CD8-positive, alpha-beta memory T cell (primary cell): ENCODE measurements around the gene DUSP23. TPM values are rescaled to one million over a fixed set of nuclear protein-coding genes. Genes with fewer than 3 reads are reported as not detected.

ENCODE experiments used
- CTCF ChIA-PET: fragments of 350-600 bp; sonication (Branson Sonifier 250); formaldehyde crosslinking; loops from one replicate; lab custom pipeline; 2021; ENCODE audit warnings: antibody characterized with exemption; lab: Charles Lee
- POLR2A ChIA-PET: fragments of 350-600 bp; sonication (Branson Sonifier 250); formaldehyde crosslinking; loops from one replicate; lab custom pipeline; 2021; ENCODE audit warnings: antibody characterized with exemption; lab: Charles Lee
- DNase-seq, 5 donors: peaks; one replicate each; pipeline versions ENCODE4 v3.0.0 to v3.0.0-alpha.2; 2020 to 2022; ENCODE audit warnings: mixed read lengths in 1 of 5
- H3K27ac ChIP-seq: one replicate; pipeline ENCODE4 v1.7.0; 2013; ENCODE audit warnings: low read depth, mild to moderate bottlenecking, low read length, moderate library complexity
- H3K27me3 ChIP-seq: 2 replicates; pipeline ENCODE4 v1.7.0; 2013; ENCODE audit warnings: low read length, mild to moderate bottlenecking; ENCODE audit not compliant: insufficient read depth, poor library complexity, severe bottlenecking
- H3K36me3 ChIP-seq: 2 replicates; pipeline ENCODE4 v1.7.0; 2013; ENCODE audit warnings: mild to moderate bottlenecking, low read length, moderate library complexity; ENCODE audit not compliant: insufficient read depth
- H3K4me1 ChIP-seq: 2 replicates; pipeline ENCODE4 v1.7.0; 2013; ENCODE audit warnings: mild to moderate bottlenecking, low read length, moderate library complexity; ENCODE audit not compliant: insufficient read depth
- H3K4me3 ChIP-seq: 2 replicates; pipeline ENCODE4 v1.7.0; 2013; ENCODE audit warnings: mild to moderate bottlenecking, low read length
- H3K9me3 ChIP-seq: 2 replicates; pipeline ENCODE4 v1.7.0; 2013; ENCODE audit warnings: mild to moderate bottlenecking, low read length
- H3K27ac Mint-ChIP-seq, 8 donors: one replicate each; pipeline ENCODE4 v1.8.0; 2020 to 2021; ENCODE audit warnings: mixed read lengths in 8 of 8, mild to moderate bottlenecking in 6 of 8, inconsistent platforms in 3 of 8, moderate library complexity in 3 of 8
- H3K27me3 Mint-ChIP-seq, 2 donors: one replicate each; pipeline ENCODE4 v1.8.0; 2020 to 2021; ENCODE audit warnings: mixed read lengths in 2 of 2, mild to moderate bottlenecking in 1 of 2, moderate library complexity in 1 of 2
- H3K36me3 Mint-ChIP-seq, 3 donors: one replicate each; pipeline ENCODE4 v1.8.0; 2020 to 2021; ENCODE audit warnings: mixed read lengths in 3 of 3, inconsistent platforms in 1 of 3, mild to moderate bottlenecking in 1 of 3
- H3K4me1 Mint-ChIP-seq, 3 donors: one replicate each; pipeline ENCODE4 v1.8.0; 2020 to 2021; ENCODE audit warnings: mixed read lengths in 3 of 3, inconsistent platforms in 1 of 3, mild to moderate bottlenecking in 1 of 3
- H3K4me3 Mint-ChIP-seq, 7 donors: one replicate each; pipeline ENCODE4 v1.8.0; 2020 to 2021; ENCODE audit warnings: mixed read lengths in 7 of 7, mild to moderate bottlenecking in 6 of 7, moderate library complexity in 4 of 7, inconsistent platforms in 2 of 7
- H3K9me3 Mint-ChIP-seq, 5 donors: one replicate each; pipeline ENCODE4 v1.8.0; 2020 to 2022; ENCODE audit warnings: mixed read lengths in 5 of 5, mild to moderate bottlenecking in 3 of 5, moderate library complexity in 2 of 5, inconsistent platforms in 1 of 5
- polyA plus RNA-seq: library from polyadenylated mRNA; unstranded; fragments of 300-500 nt; fragmentation: Illumina TruSeq; gene quantifications from one replicate; pipeline ENCODE4 v1.2.3, GENCODE V29; 2021
- total RNA-seq, 2 experiments: library from RNA; stranded (reverse); gene quantifications; one replicate each; pipeline ENCODE4 v1.2.3, GENCODE V29; 2021

Gene DUSP23
- total and polyA plus RNA-seq, 3 experiments from 2014 or later: 35.5 to 65.8 (median 38.1) TPM

GRCh38 chr1:159790237-159790917, 9.6 kb downstream of the DUSP23 start:
- POLR2A ChIA-PET: no interaction called here
- no peak overlapping the region for H3K4me3 Mint-ChIP-seq
- H3K27me3 Mint-ChIP-seq: peaks cover 5 to 9% of the 10 kb centered on the region in 2 donors
- H3K4me1 ChIP-seq: no peaks in the 10 kb centered on the region
- no peaks in the 10 kb centered on the region for H3K9me3 Mint-ChIP-seq
- no peak overlapping the region for H3K27ac Mint-ChIP-seq
- H3K4me1 Mint-ChIP-seq: peaks cover 0 to 4% (median 0%) of the 10 kb centered on the region in 3 donors
- no peaks in the 10 kb centered on the region for H3K27me3 ChIP-seq
- H3K27ac ChIP-seq: no peak overlapping the region
- peak in 1 of 5 donors; percentile 20 for DNase-seq
- CTCF ChIA-PET: interaction anchor here (1.0 to 1.3 kb wide), 5 partner anchors 9 to 102 kb away, joined by 3 to 9 read pairs (median 5); partner anchors contain the start of gene DUSP23
- no peaks in the 10 kb centered on the region for H3K9me3 ChIP-seq
- no peaks in the 10 kb centered on the region for H3K36me3 Mint-ChIP-seq
- no peak overlapping the region for H3K4me3 ChIP-seq
- H3K36me3 ChIP-seq: no peaks in the 10 kb centered on the region

- no peaks in the 10 kb centered on the region for H3K36me3 Mint-ChIP-seq
- H3K36me3 ChIP-seq: no peaks in the 10 kb centered on the region
- H3K27ac ChIP-seq: no peak overlapping the region
- no peak for DNase-seq
- no peaks in the 10 kb centered on the region for H3K9me3 Mint-ChIP-seq
- ChIA-PET POLR2A (no interaction called here), CTCF (no interaction called here)
- no peaks in the 10 kb centered on the region for H3K27me3 ChIP-seq
- H3K27ac Mint-ChIP-seq: no peak overlapping the region
- no peaks in the 10 kb centered on the region for H3K4me1 ChIP-seq
- peaks cover 5 to 9% of the 10 kb centered on the region in 2 donors for H3K27me3 Mint-ChIP-seq
- H3K4me3 ChIP-seq: no peak overlapping the region
- H3K9me3 ChIP-seq: no peaks in the 10 kb centered on the region
- H3K4me3 Mint-ChIP-seq: no peak overlapping the region
- H3K4me1 Mint-ChIP-seq: no peaks in the 10 kb centered on the region
These were observed 10.3 kb downstream of the DUSP23 start for GRCh38 chr1:159791031-159791430.

GRCh38 chr1:159791461-159791860, 10.7 kb downstream of the DUSP23 start:
- Histone ChIP-seq H3K36me3 (no peaks in the 10 kb centered on the region), H3K27ac (no peak overlapping the region), H3K4me1 (no peaks in the 10 kb centered on the region), H3K27me3 (no peaks in the 10 kb centered on the region), H3K4me3 (no peak overlapping the region), H3K9me3 (no peaks in the 10 kb centered on the region)
- no peak for DNase-seq
- H3K36me3 Mint-ChIP-seq: no peaks in the 10 kb centered on the region
- H3K27me3 Mint-ChIP-seq: peaks cover 5 to 9% of the 10 kb centered on the region in 2 donors
- no peak overlapping the region for H3K4me3 Mint-ChIP-seq
- ChIA-PET POLR2A (no interaction called here), CTCF (interaction anchor here (1.5 kb wide), 1 partner anchor 10 kb away, joined by 4 read pairs; no protein-coding TSS in a partner anchor)
- H3K27ac Mint-ChIP-seq: no peak overlapping the region
- no peaks in the 10 kb centered on the region for H3K4me1 Mint-ChIP-seq
- no peaks in the 10 kb centered on the region for H3K9me3 Mint-ChIP-seq

GRCh38 chr1:159795534-159795933, 14.8 kb downstream of the DUSP23 start:
- POLR2A ChIA-PET: no interaction called here
- no peaks in the 10 kb centered on the region for H3K36me3 Mint-ChIP-seq
- H3K9me3 Mint-ChIP-seq: no peaks in the 10 kb centered on the region
- DNase-seq: no peak
- Histone ChIP-seq H3K27me3 (no peaks in the 10 kb centered on the region), H3K4me3 (no peak overlapping the region), H3K9me3 (no peaks in the 10 kb centered on the region), H3K4me1 (peaks cover 21% of the 10 kb centered on the region), H3K36me3 (no peaks in the 10 kb centered on the region), H3K27ac (no peak overlapping the region)
- peaks cover 5 to 6% of the 10 kb centered on the region in 2 donors for H3K27me3 Mint-ChIP-seq
- peaks cover 20 to 21% (median 21%) of the 10 kb centered on the region in 3 donors for H3K4me1 Mint-ChIP-seq
- CTCF ChIA-PET: interaction anchor here (12.6 kb wide), 1 partner anchor 95 kb away, joined by 316 read pairs; no protein-coding TSS in a partner anchor
- no peak overlapping the region for H3K27ac Mint-ChIP-seq
- no peak overlapping the region for H3K4me3 Mint-ChIP-seq

GRCh38 chr1:159798893-159799292, 18.1 kb downstream of the DUSP23 start:
- Mint-ChIP-seq H3K27ac (peak overlapping the region in 3 of 8 donors; percentile 12 to 44 (median 33)), H3K4me1 (peaks cover 52 to 55% (median 54%) of the 10 kb centered on the region in 3 donors), H3K9me3 (no peaks in the 10 kb centered on the region), H3K27me3 (peaks cover 0 to 1% of the 10 kb centered on the region in 2 donors), H3K4me3 (peak overlapping the region in 2 of 7 donors; percentile 10 to 42), H3K36me3 (peaks cover 0 to 2% (median 0%) of the 10 kb centered on the region in 3 donors)
- H3K36me3 ChIP-seq: no peaks in the 10 kb centered on the region
- peak; percentile 23 to 69 (median 30) for DNase-seq
- H3K4me3 ChIP-seq: no peak overlapping the region
- POLR2A ChIA-PET: interaction anchor here (0.9 to 1.8 kb wide), 2 partner anchors 57 to 92 kb away, joined by 3 to 7 read pairs; no protein-coding TSS in a partner anchor
- no peaks in the 10 kb centered on the region for H3K9me3 ChIP-seq
- CTCF ChIA-PET: interaction anchor here (0.7 to 12.6 kb wide), 30 partner anchors 8 to 585 kb away, joined by 3 to 316 read pairs (median 6); partner anchors contain the start of genes DUSP23, IGSF9, SLAMF8 and TAGLN2
- H3K27ac ChIP-seq: no peak overlapping the region
- no peaks in the 10 kb centered on the region for H3K27me3 ChIP-seq
- peaks cover 29% of the 10 kb centered on the region for H3K4me1 ChIP-seq

GRCh38 chr1:159799446-159799985, 18.8 kb downstream of the DUSP23 start:
- Histone ChIP-seq H3K4me3 (peak overlapping the region; percentile 50), H3K27me3 (no peaks in the 10 kb centered on the region), H3K27ac (no peak overlapping the region), H3K36me3 (no peaks in the 10 kb centered on the region), H3K9me3 (no peaks in the 10 kb centered on the region), H3K4me1 (peaks cover 34% of the 10 kb centered on the region)
- DNase-seq: no peak
- H3K27ac Mint-ChIP-seq: peak overlapping the region; percentile 12 to 94 (median 70)
- POLR2A ChIA-PET: interaction anchor here (0.9 to 1.8 kb wide), 3 partner anchors 28 to 91 kb away, joined by 3 to 7 read pairs (median 5); no protein-coding TSS in a partner anchor
- H3K4me1 Mint-ChIP-seq: peaks cover 58 to 61% (median 60%) of the 10 kb centered on the region in 3 donors
- H3K27me3 Mint-ChIP-seq: peaks cover 0 to 1% of the 10 kb centered on the region in 2 donors
- no peaks in the 10 kb centered on the region for H3K9me3 Mint-ChIP-seq
- CTCF ChIA-PET: interaction anchor here (0.7 to 12.6 kb wide), 29 partner anchors 8 to 586 kb away, joined by 3 to 316 read pairs (median 6); partner anchors contain the start of genes DUSP23, SLAMF8 and TAGLN2
- H3K36me3 Mint-ChIP-seq: peaks cover 0 to 2% (median 0%) of the 10 kb centered on the region in 3 donors
- H3K4me3 Mint-ChIP-seq: peak overlapping the region; percentile 80 to 94 (median 85)

- CTCF ChIA-PET: interaction anchor here (0.9 to 12.6 kb wide), 16 partner anchors 10 to 587 kb away, joined by 3 to 316 read pairs (median 10); partner anchors contain the start of genes DUSP23, SLAMF8 and TAGLN2
- H3K27ac Mint-ChIP-seq: peak overlapping the region; percentile 12 to 94 (median 70)
- H3K9me3 Mint-ChIP-seq: no peaks in the 10 kb centered on the region
- DNase-seq: peak; percentile 15 to 67 (median 32)
- peak overlapping the region; percentile 17 for H3K27ac ChIP-seq
- H3K9me3 ChIP-seq: no peaks in the 10 kb centered on the region
- peaks cover 1 to 5% (median 2%) of the 10 kb centered on the region in 3 donors for H3K36me3 Mint-ChIP-seq
- peak overlapping the region; percentile 80 to 94 (median 85) for H3K4me3 Mint-ChIP-seq
- peak overlapping the region; percentile 50 for H3K4me3 ChIP-seq
- POLR2A ChIA-PET: interaction anchor here (0.8 to 1.8 kb wide), 3 partner anchors 26 to 90 kb away, joined by 4 to 7 read pairs (median 5); partner anchors contain the start of gene SLAMF8
- H3K27me3 Mint-ChIP-seq: peaks cover 0 to 4% of the 10 kb centered on the region in 2 donors
- no peaks in the 10 kb centered on the region for H3K27me3 ChIP-seq
- H3K36me3 ChIP-seq: no peaks in the 10 kb centered on the region
- peaks cover 66 to 69% (median 69%) of the 10 kb centered on the region in 3 donors for H3K4me1 Mint-ChIP-seq
- peaks cover 40% of the 10 kb centered on the region for H3K4me1 ChIP-seq
These were observed 19.6 kb downstream of the DUSP23 start for GRCh38 chr1:159800177-159800930.
